Loucy (cell line): ENCODE data around the gene SLC25A26.
A peak's percentile ranks its signal among the peaks of the same experiment; 100 is the strongest.

Experiments
- H2AFZ ChIP-seq: fragments of 200-600 bp; sonication (generic); 2 replicates; pipeline ENCODE4 v1.6.0; 2016; ENCODE audit warnings: antibody characterized with exemption, mild to moderate bottlenecking, low read length, moderate library complexity
- H3F3A ChIP-seq: fragments of 200-600 bp; 2 replicates; pipeline ENCODE4 v1.6.0; 2016; ENCODE audit warnings: antibody characterized with exemption, low read depth, mild to moderate bottlenecking
- H3K27me3 ChIP-seq: fragments of 200-600 bp; sonication (generic); 2 replicates; pipeline ENCODE4 v1.6.1; 2014; ENCODE audit warnings: low read length, mild to moderate bottlenecking; ENCODE audit not compliant: insufficient read depth, poor library complexity, severe bottlenecking
- H3K36me3 ChIP-seq: fragments of 200-600 bp; sonication (generic); 2 replicates; pipeline ENCODE4 v1.6.1; 2016; ENCODE audit warnings: low read length; ENCODE audit not compliant: insufficient read depth
- H3K4me1 ChIP-seq: fragments of 200-600 bp; sonication (generic); 2 replicates; pipeline ENCODE4 v1.5.1; 2014; ENCODE audit warnings: low read length, mild to moderate bottlenecking; ENCODE audit not compliant: insufficient read depth, poor library complexity, severe bottlenecking
- H3K4me2 ChIP-seq: fragments of 200-600 bp; sonication (generic); 2 replicates; pipeline ENCODE4 v1.6.0; 2014; ENCODE audit warnings: antibody characterized with exemption, low read length, low read depth, mild to moderate bottlenecking; ENCODE audit not compliant: poor library complexity, severe bottlenecking
- H3K4me3 ChIP-seq: fragments of 200-600 bp; sonication (generic); 2 replicates; pipeline ENCODE4 v1.5.1; 2014; ENCODE audit warnings: low read length, mild to moderate bottlenecking, mixed read lengths; ENCODE audit not compliant: poor library complexity, severe bottlenecking
- H3K79me2 ChIP-seq: fragments of 200-600 bp; sonication (generic); 2 replicates; pipeline ENCODE4 v1.6.1; 2014; ENCODE audit warnings: low read length; ENCODE audit not compliant: insufficient read depth
- H3K9ac ChIP-seq: fragments of 200-600 bp; sonication (generic); 2 replicates; pipeline ENCODE4 v1.6.0; 2014; ENCODE audit warnings: mild to moderate bottlenecking, low read depth, low read length, moderate library complexity; ENCODE audit not compliant: poor library complexity, severe bottlenecking
- H3K9me2 ChIP-seq: fragments of 200-600 bp; sonication (generic); replicated peaks from 2 replicates; pipeline ENCODE4 v1.6.1; 2016; ENCODE audit warnings: low read depth, low read length, mixed read lengths
- H3K9me3 ChIP-seq: fragments of 200-600 bp; sonication (generic); 2 replicates; pipeline ENCODE4 v1.6.1; 2014; ENCODE audit warnings: mild to moderate bottlenecking, antibody characterized with exemption, low read length, low read depth; ENCODE audit not compliant: insufficient read depth
- H4K20me1 ChIP-seq: fragments of 200-600 bp; sonication (generic); 2 replicates; pipeline ENCODE4 v1.6.0; 2014; ENCODE audit warnings: antibody characterized with exemption, low read length, mild to moderate bottlenecking; ENCODE audit not compliant: insufficient read depth, poor library complexity, severe bottlenecking
- CTCF ChIP-seq: fragments of 200-600 bp; sonication (generic); conservative IDR thresholded peaks from 2 replicates; pipeline ENCODE4 v1.5.1; 2014; ENCODE audit warnings: mild to moderate bottlenecking, antibody characterized with exemption, low read length
- EZH2phosphoT487 ChIP-seq: fragments of 200-600 bp; IDR thresholded peaks from 2 replicates; pipeline ENCODE4 v1.6.1; 2018; ENCODE audit warnings: antibody characterized with exemption, mild to moderate bottlenecking, moderate library complexity, borderline replicate concordance

SLC25A26 gene

GRCh38 chr3:66378256-66378655 is 157.5 kb downstream of the SLC25A26 start:
- Histone ChIP-seq H3K4me1 (peaks cover 26% of the 10 kb centered on the region), H3K27me3 (no peaks in the 10 kb centered on the region), H3K4me3 (no peak overlapping the region), H3F3A (peaks cover 21% of the 10 kb centered on the region), H3K9me2 (no peaks in the 10 kb centered on the region), H2AFZ (no peak overlapping the region), H3K36me3 (peaks cover 72% of the 10 kb centered on the region), H3K4me2 (peak overlapping the region; percentile 49), H3K9ac (no peak overlapping the region), H3K9me3 (no peaks in the 10 kb centered on the region), H4K20me1 (no peaks in the 10 kb centered on the region), H3K79me2 (no peaks in the 10 kb centered on the region; the same call in 1 of the 2 replicates)
- TF ChIP-seq CTCF (peak; percentile 90), EZH2phosphoT487 (no peak)

- H3K79me2 ChIP-seq = no peaks in the 10 kb centered on the region; the same call in 1 of the 2 replicates
- H3K9me3 ChIP-seq = no peaks in the 10 kb centered on the region
- no peak overlapping the region for H3K4me3 ChIP-seq
- peaks cover 85% of the 10 kb centered on the region for H3K36me3 ChIP-seq
- H3K4me1 ChIP-seq = peaks cover 26% of the 10 kb centered on the region
- H3K27me3 ChIP-seq = no peaks in the 10 kb centered on the region
- TF ChIP-seq EZH2phosphoT487 (no peak), CTCF (no peak)
- peaks cover 21% of the 10 kb centered on the region for H3F3A ChIP-seq
- H3K4me2 ChIP-seq = no peak overlapping the region
- H4K20me1 ChIP-seq = no peaks in the 10 kb centered on the region
- H2AFZ ChIP-seq = no peak overlapping the region
- no peak overlapping the region for H3K9ac ChIP-seq
- no peaks in the 10 kb centered on the region for H3K9me2 ChIP-seq
These were observed 158.8 kb downstream of the SLC25A26 start for GRCh38 chr3:66379565-66379964.

GRCh38 chr3:66380200-66380932 is 159.6 kb downstream of the SLC25A26 start:
- Histone ChIP-seq H3K4me3 (no peak overlapping the region), H3K4me2 (no peak overlapping the region), H4K20me1 (no peaks in the 10 kb centered on the region), H3K9me2 (no peaks in the 10 kb centered on the region), H3K9me3 (no peaks in the 10 kb centered on the region), H2AFZ (no peak overlapping the region), H3K36me3 (peaks cover 93% of the 10 kb centered on the region), H3F3A (peaks cover 21% of the 10 kb centered on the region), H3K4me1 (peaks cover 26% of the 10 kb centered on the region), H3K27me3 (no peaks in the 10 kb centered on the region), H3K9ac (no peak overlapping the region), H3K79me2 (no peaks in the 10 kb centered on the region; the same call in 1 of the 2 replicates)
- no peak for TF ChIP-seq EZH2phosphoT487
- TF ChIP-seq CTCF = no peak
